ENCODE results near the gene FBXO46.
"Not testable (repeated sequence)": the region's sequence is repeated elsewhere in the genome, so short reads cannot be mapped to it uniquely, and the experiment has no call there.

FBXO46 gene

GRCh38 chr19:45720065-45720464 is 10.6 kb downstream of the FBXO46 start:
- DNase-seq, result not testable (repeated sequence)

- DNase-seq, result no peak
Observed at GRCh38 chr19:45717983-45718650, 12.6 kb downstream of the FBXO46 start.

- DNase-seq, result peak; percentile 90 to 96 (median 93)
Observed at GRCh38 chr19:45717131-45717982, 13.3 kb downstream of the FBXO46 start.

- no peak for DNase-seq
Observed at GRCh38 chr19:45716359-45717130, 14.2 kb downstream of the FBXO46 start.

- no peak for DNase-seq
Observed at GRCh38 chr19:45715139-45715538, 15.6 kb downstream of the FBXO46 start.

- no peak for DNase-seq
Observed at GRCh38 chr19:45713141-45713540, 17.6 kb downstream of the FBXO46 start.

- no peak for DNase-seq
Observed at GRCh38 chr19:45712699-45713067, 18.0 kb downstream of the FBXO46 start.

- no peak for DNase-seq
Observed at GRCh38 chr19:45711851-45712698, 18.6 kb downstream of the FBXO46 start.

- DNase-seq, result no peak
Observed at GRCh38 chr19:45710356-45711130, 20.2 kb downstream of the FBXO46 start.

- DNase-seq, result no peak
Observed at GRCh38 chr19:45705710-45706415, 24.8 kb downstream of the FBXO46 start.

- DNase-seq, result no peak
Observed at GRCh38 chr19:45705115-45705514, 25.6 kb downstream of the FBXO46 start.

GRCh38 chr19:45701676-45702075 is 29.0 kb downstream of the FBXO46 start:
- DNase-seq, result no peak

- DNase-seq, result peak; percentile 46 to 78 (median 60)
Observed at GRCh38 chr19:45693106-45693788, 37.4 kb downstream of the FBXO46 start.

- DNase-seq, result peak; percentile 88 to 99 (median 98)
Observed at GRCh38 chr19:45692187-45693105, 38.2 kb downstream of the FBXO46 start, which contains the start of gene QPCTL. Gene QPCTL (plus strand): TSS chr19:45692666. CDS start chr19:45692704, 38 bp downstream.

GRCh38 chr19:45691516-45692186 is 39.0 kb downstream of the FBXO46 start, which contains the start of gene SNRPD2:
Gene SNRPD2 (minus strand): TSS chr19:45691953. CDS start chr19:45691888, 65 bp downstream.
- peak; percentile 81 to 88 (median 85) for DNase-seq

GRCh38 chr19:45687599-45687998 is 43.1 kb downstream of the FBXO46 start:
- DNase-seq, result no peak

- DNase-seq, result not testable (repeated sequence)
Observed at GRCh38 chr19:45685045-45685444, 45.7 kb downstream of the FBXO46 start.

- DNase-seq, result no peak
Observed at GRCh38 chr19:45682908-45683307, 47.8 kb downstream of the FBXO46 start.

Data from activated CD4-positive, CD25-positive, alpha-beta regulatory T cell (primary cell).